SU-DHL-6 (cell line): ENCODE results near the gene TMEM14C.

Experiments used
- H2AFZ ChIP-seq: fragments of 200-600 bp; sonication (generic); 2 replicates; pipeline ENCODE4 v1.6.1; 2014; ENCODE audit warnings: low read depth, mild to moderate bottlenecking, moderate library complexity, mixed read lengths, antibody characterized with exemption, low read length; ENCODE audit not compliant: severe bottlenecking
- H3F3A ChIP-seq: fragments of 200-600 bp; shearing (Covaris generic); 2 replicates; pipeline ENCODE4 v1.6.0; 2016; ENCODE audit warnings: antibody characterized with exemption, mild to moderate bottlenecking; ENCODE audit not compliant: insufficient read depth
- H3K27ac ChIP-seq: fragments of 200-600 bp; sonication (generic); 2 replicates; pipeline ENCODE4 v1.5.1; 2016; ENCODE audit warnings: low read depth, mild to moderate bottlenecking, low read length, moderate library complexity, mixed read lengths
- H3K27me3 ChIP-seq: fragments of 200-600 bp; sonication (generic), shearing (Covaris generic); 2 replicates; pipeline ENCODE4 v1.6.0; 2014; ENCODE audit warnings: mild to moderate bottlenecking, low read length
- H3K36me3 ChIP-seq: fragments of 200-600 bp; sonication (generic); 2 replicates; pipeline ENCODE4 v1.6.1; 2014; ENCODE audit warnings: mild to moderate bottlenecking, low read length, mixed read lengths
- H3K4me2 ChIP-seq: fragments of 300-600, 200-600 bp; shearing (Covaris generic), sonication (generic); 2 replicates; pipeline ENCODE4 v1.6.0; 2014; ENCODE audit warnings: low read length, low read depth, mild to moderate bottlenecking; ENCODE audit not compliant: poor library complexity, severe bottlenecking
- H3K4me3 ChIP-seq: fragments of 200-600 bp; sonication (generic); 2 replicates; pipeline ENCODE4 v1.5.1; 2014; ENCODE audit warnings: antibody characterized with exemption, low read length, mild to moderate bottlenecking, mixed read lengths; ENCODE audit not compliant: insufficient read depth, poor library complexity, severe bottlenecking
- H3K79me2 ChIP-seq: fragments of 200-600 bp; sonication (generic); 2 replicates; pipeline ENCODE4 v1.6.1; 2014; ENCODE audit warnings: mild to moderate bottlenecking, low read length, moderate library complexity; ENCODE audit not compliant: insufficient read depth
- H3K9ac ChIP-seq: fragments of 200-600 bp; sonication (generic); 2 replicates; pipeline ENCODE4 v1.7.0; 2014; ENCODE audit warnings: mild to moderate bottlenecking, low read length
- H3K9me2 ChIP-seq: fragments of 200-600 bp; sonication (generic); replicated peaks from 2 replicates; pipeline ENCODE4 v1.6.1; 2014; ENCODE audit warnings: low read length; ENCODE audit not compliant: insufficient read depth
- H3K9me3 ChIP-seq: fragments of 200-600 bp; sonication (generic); 2 replicates; pipeline ENCODE4 v1.6.1; 2014; ENCODE audit warnings: low read length, mixed read lengths; ENCODE audit not compliant: insufficient read depth
- H4K20me1 ChIP-seq: fragments of 200-600 bp; sonication (generic); 2 replicates; pipeline ENCODE4 v1.6.1; 2014; ENCODE audit warnings: low read depth, mild to moderate bottlenecking, antibody characterized with exemption, low read length, moderate library complexity, mixed read lengths
- CTCF ChIP-seq: fragments of 200-600 bp; sonication (generic); IDR thresholded peaks from one replicate; pipeline ENCODE4 v1.5.1; 2017; ENCODE audit warnings: antibody characterized with exemption, mild to moderate bottlenecking, low read length, moderate library complexity; ENCODE audit not compliant: insufficient read depth, poor library complexity, severe bottlenecking
- EZH2phosphoT487 ChIP-seq: fragments of 200-600 bp; sonication (generic), shearing (Covaris generic); conservative IDR thresholded peaks from 2 replicates; pipeline ENCODE4 v1.6.1; 2018; ENCODE audit warnings: mild to moderate bottlenecking, antibody characterized with exemption, low read length, moderate library complexity, mixed read lengths

TMEM14C gene

GRCh38 chr6:10692965-10693538 is 29.8 kb upstream of the TMEM14C start:
- TF ChIP-seq EZH2phosphoT487 = no peak
- no peak for TF ChIP-seq CTCF
- Histone ChIP-seq H3F3A (peaks cover 24% of the 10 kb centered on the region), H3K27ac (no peak overlapping the region), H3K4me2 (peak overlapping the region; percentile 72), H3K9me2 (no peaks in the 10 kb centered on the region), H3K27me3 (no peaks in the 10 kb centered on the region), H4K20me1 (no peaks in the 10 kb centered on the region), H3K4me3 (peak overlapping the region; percentile 97), H3K79me2 (peaks cover 38% of the 10 kb centered on the region), H3K9me3 (no peaks in the 10 kb centered on the region), H2AFZ (no peak overlapping the region), H3K36me3 (peaks cover 8% of the 10 kb centered on the region; the same call in 1 of the 2 replicates), H3K9ac (peak overlapping the region; percentile 82)

- H4K20me1 ChIP-seq = no peaks in the 10 kb centered on the region
- H3K79me2 ChIP-seq = peaks cover 52% of the 10 kb centered on the region
- TF ChIP-seq EZH2phosphoT487 (no peak), CTCF (no peak)
- H3K27me3 ChIP-seq = no peaks in the 10 kb centered on the region
- peak within 1 kb of the TSS; percentile 82 for H3K9ac ChIP-seq
- H3K4me3 ChIP-seq = peak within 1 kb of the TSS; percentile 97
- H3K27ac ChIP-seq = peak within 1 kb of the TSS; percentile 92
- H3K4me2 ChIP-seq = peak within 1 kb of the TSS; percentile 72
- no peaks in the 10 kb centered on the region for H3K9me3 ChIP-seq
- H2AFZ ChIP-seq = peak within 1 kb of the TSS; percentile 71
- H3K36me3 ChIP-seq = peaks cover 11% of the 10 kb centered on the region
- H3F3A ChIP-seq = peaks cover 24% of the 10 kb centered on the region
- no peaks in the 10 kb centered on the region for H3K9me2 ChIP-seq
These were observed 28.4 kb upstream of the TMEM14C start, which contains the start of the genes C6orf52 and PAK1IP1 for GRCh38 chr6:10694302-10695085. Gene C6orf52, minus strand, starts transcription at chr6:10694616. Its CDS starts 7,066 bp downstream, at chr6:10687550. Gene PAK1IP1, plus strand, starts transcription at chr6:10694972. Its CDS starts 14 bp downstream, at chr6:10694986.

DNA sequence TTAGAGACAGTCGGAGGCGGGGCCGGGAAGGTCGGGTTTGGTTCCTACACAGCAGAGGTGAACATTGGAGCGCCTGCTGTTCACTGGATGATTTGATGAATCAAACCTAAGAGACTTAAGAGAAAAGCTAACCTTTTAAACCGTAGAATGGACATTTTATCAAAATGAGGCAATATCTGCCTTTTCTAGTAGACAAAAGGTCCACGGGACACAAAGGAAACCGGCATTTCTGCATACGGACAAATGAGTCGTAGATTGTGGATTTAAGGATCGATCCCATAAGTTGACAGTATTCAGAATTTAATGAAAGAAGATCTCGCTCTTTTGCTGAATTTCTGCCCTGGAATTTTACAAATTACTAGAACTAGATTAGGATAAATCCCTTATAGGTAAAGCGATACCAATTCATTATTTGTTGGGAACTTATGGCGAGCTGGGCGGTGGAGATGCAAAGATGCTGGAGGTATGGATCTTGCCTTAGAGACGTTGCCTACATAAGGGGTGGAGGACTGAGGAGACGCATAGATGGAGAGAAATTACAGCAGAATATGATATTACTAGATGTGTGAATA is 27.7 kb upstream of the TMEM14C start:
- Histone ChIP-seq H3K9me2 (no peaks in the 10 kb centered on the region), H3K9ac (peak overlapping the region; percentile 82), H3K9me3 (no peaks in the 10 kb centered on the region), H4K20me1 (no peaks in the 10 kb centered on the region), H3K27ac (peak overlapping the region; percentile 92), H3K4me2 (peak overlapping the region; percentile 72), H2AFZ (peak overlapping the region; percentile 58), H3K36me3 (peaks cover 15% of the 10 kb centered on the region), H3K4me3 (peak overlapping the region; percentile 97), H3F3A (peaks cover 24% of the 10 kb centered on the region), H3K79me2 (peaks cover 58% of the 10 kb centered on the region), H3K27me3 (no peaks in the 10 kb centered on the region)
- TF ChIP-seq CTCF (no peak), EZH2phosphoT487 (no peak)
